Erythroblast (primary cell): ENCODE data around the gene C1QTNF3.

Experiments used
- GATA1 ChIP-seq: IDR thresholded peaks from 2 replicates; pipeline ENCODE4 v1.6.1; 2011; ENCODE audit warnings: low read depth, mild to moderate bottlenecking, control low read depth, low read length, moderate library complexity
- POLR2A ChIP-seq: IDR thresholded peaks from 2 replicates; pipeline ENCODE4 v1.6.1; 2011; ENCODE audit warnings: mild to moderate bottlenecking, low read length

- TF ChIP-seq POLR2A (no peak), GATA1 (no peak)
Measured at GRCh38 chr5:34007201-34007620, 35.8 kb downstream of the C1QTNF3 start.
